NCI-H82 treated with DMSO at 0.1 percent for 48 hours (cell line): ENCODE results near the gene RNF19B.
A peak's percentile ranks its signal among the peaks of the same experiment; 100 is the strongest.

Experiments
- DNase-seq: peaks from one replicate; lab custom pipeline; 2025; ENCODE audit not compliant: unreplicated experiment; lab: John Stamatoyannopoulos, UW

Gene RNF19B

GRCh38 chr1:32890516-32891240 is 73.9 kb downstream of the RNF19B start:
- peak; percentile 51 for DNase-seq

- no peak for DNase-seq
These were observed 74.8 kb downstream of the RNF19B start for GRCh38 chr1:32889731-32890278.

- DNase-seq = no peak
These were observed 75.8 kb downstream of the RNF19B start for GRCh38 chr1:32888677-32889420.

- no peak for DNase-seq
These were observed 76.5 kb downstream of the RNF19B start for GRCh38 chr1:32888134-32888533.

GRCh38 chr1:32887623-32888022 is 77.0 kb downstream of the RNF19B start:
- DNase-seq = no peak

GRCh38 chr1:32886828-32887414 is 77.7 kb downstream of the RNF19B start:
- DNase-seq = no peak
